NCI-H748 (cell line): ENCODE data around the gene PNPLA6.

Experiments used
- DNase-seq: peaks from one replicate; lab custom pipeline; 2025; ENCODE audit not compliant: unreplicated experiment; lab: John Stamatoyannopoulos, UW

The PNPLA6 gene

GRCh38 chr19:7515110-7515644 is 20.3 kb upstream of the PNPLA6 start:
- DNase-seq = no peak

DNA sequence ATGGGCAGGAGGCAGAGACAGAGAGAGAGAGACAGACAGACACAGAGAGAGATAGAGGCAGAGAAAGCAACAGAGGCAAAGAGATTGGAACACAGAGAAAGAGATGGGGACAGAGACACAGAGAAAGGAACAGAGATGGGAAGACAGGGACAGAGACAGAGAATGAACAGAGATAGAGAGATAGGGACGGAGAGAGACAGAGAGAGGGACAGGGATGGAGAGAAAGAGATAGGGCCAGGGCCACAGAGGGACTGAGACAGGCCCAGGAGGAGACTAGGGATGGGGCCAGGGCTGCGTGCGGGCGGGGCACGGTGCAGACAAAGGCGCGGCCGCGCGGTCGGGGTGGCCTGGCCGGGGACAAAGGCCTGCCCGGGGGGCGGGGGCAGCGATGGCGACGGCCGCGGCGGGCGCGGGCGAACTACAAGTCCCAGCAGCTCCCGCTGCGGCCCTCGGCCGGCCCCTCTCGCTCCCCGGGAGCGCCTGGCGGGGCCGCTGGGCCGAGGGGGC is 19.8 kb upstream of the PNPLA6 start, which contains the start of gene ZNF358:
ZNF358 (plus strand) TSS at position 459 of the 507 bp plus-strand sequence. CDS start 3,140 bp downstream, outside the sequence.
- DNase-seq = peak; percentile 82

DNA sequence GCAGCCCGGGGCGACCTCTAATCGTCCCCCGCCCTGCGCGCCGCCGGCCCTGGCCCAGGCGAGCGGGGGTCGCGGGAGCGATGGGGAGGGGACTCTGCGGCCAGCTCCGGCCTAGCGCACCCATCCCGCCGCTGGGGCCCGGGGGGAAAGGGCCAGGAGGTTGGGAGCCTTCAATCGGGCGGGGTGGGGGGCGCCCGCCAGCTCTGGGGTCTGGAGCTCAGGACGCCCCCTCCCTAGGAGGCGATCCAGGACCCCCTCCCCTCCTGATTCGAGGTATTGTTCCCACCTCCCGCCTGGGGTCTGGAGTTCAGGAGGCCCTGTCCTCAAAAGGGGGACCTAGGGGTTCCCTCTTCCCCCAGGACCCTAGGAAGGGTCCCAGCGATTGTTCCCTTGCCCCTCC is 19.2 kb upstream of the PNPLA6 start:
- DNase-seq = no peak

DNA sequence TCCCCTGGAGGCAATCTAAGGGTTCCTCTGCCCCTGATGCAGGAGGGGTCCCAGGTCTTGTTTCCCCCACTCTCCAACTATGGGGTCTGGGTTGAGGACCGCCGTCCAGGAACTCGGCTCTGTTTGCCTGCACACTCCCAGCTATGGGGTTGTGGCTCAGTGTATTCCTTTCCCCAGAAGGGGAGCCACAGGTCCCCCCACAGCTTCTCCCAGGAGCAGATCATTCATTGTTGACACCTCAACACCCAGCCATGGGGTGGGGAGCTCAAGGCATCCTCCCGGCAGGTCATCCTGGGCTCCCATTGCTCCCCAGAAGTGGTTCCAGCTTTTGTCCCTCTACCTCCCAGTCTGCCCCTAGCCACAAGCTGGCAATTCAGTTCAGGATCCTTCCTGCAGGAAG is 18.6 kb upstream of the PNPLA6 start:
- DNase-seq = no peak

- DNase-seq = no peak
These were observed 16.0 kb upstream of the PNPLA6 start for GRCh38 chr19:7519361-7520130.

DNA sequence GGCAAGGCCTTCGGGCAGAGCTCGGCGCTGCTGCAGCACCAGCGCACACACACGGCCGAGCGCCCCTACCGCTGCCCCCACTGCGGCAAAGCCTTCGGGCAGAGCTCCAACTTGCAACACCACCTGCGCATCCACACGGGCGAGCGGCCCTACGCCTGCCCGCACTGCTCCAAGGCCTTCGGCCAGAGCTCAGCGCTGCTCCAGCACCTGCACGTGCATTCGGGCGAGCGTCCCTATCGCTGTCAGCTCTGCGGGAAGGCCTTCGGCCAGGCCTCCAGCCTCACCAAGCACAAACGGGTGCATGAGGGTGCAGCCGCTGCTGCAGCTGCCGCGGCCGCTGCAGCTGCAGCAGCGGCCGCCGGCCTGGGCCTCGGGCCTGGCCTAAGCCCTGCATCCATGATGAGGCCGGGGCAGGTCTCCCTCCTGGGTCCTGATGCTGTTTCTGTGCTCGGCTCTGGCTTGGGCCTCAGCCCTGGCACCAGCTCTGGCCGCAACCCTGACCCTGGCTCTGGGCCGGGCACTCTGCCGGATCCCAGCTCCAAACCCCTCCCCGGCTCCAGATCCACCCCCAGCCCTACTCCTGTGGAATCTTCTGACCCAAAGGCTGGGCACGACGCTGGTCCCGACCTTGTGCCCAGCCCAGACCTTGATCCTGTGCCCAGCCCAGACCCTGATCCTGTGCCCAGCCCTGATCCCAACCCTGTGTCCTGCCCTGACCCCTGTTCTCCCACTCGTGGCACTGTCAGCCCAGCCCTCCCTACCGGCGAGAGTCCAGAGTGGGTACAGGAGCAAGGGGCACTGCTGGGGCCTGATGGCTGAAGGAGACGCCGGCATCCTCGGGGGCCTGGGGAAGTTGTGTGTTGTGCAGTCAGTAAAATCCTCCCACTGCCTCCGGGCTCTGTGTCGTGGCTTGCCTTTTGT is 15.1 kb upstream of the PNPLA6 start:
- no peak for DNase-seq

- no peak for DNase-seq
These were observed 13.9 kb upstream of the PNPLA6 start for GRCh38 chr19:7521551-7522071.

- peak; percentile 94 for DNase-seq
These were observed 13.2 kb upstream of the PNPLA6 start, which contains the start of gene MCOLN1 for GRCh38 chr19:7522072-7522922. MCOLN1 (plus strand) TSS chr19:7522624; CDS start chr19:7522751, 127 bp downstream.

GRCh38 chr19:7522923-7523667 is 12.4 kb upstream of the PNPLA6 start:
- DNase-seq = no peak

DNA sequence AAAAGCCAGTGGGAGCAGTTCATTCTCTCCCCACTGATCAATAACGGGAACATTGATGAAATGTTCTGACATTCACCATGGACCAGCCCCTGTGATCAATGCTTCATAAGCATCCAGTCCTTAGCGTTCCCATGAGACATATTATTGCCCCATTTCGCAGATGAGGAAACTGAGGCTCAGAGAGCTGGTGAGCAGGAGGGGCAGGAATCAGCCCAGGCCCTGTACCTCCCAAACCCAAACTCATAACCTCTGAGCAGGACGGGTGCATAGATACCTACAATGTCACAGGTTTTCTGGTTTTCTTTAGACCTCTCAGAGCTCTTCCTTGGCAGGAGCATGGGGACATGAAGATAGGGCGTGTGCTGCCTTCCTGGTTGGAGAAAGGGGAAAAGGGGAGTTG is 11.0 kb upstream of the PNPLA6 start:
- DNase-seq = no peak

DNA sequence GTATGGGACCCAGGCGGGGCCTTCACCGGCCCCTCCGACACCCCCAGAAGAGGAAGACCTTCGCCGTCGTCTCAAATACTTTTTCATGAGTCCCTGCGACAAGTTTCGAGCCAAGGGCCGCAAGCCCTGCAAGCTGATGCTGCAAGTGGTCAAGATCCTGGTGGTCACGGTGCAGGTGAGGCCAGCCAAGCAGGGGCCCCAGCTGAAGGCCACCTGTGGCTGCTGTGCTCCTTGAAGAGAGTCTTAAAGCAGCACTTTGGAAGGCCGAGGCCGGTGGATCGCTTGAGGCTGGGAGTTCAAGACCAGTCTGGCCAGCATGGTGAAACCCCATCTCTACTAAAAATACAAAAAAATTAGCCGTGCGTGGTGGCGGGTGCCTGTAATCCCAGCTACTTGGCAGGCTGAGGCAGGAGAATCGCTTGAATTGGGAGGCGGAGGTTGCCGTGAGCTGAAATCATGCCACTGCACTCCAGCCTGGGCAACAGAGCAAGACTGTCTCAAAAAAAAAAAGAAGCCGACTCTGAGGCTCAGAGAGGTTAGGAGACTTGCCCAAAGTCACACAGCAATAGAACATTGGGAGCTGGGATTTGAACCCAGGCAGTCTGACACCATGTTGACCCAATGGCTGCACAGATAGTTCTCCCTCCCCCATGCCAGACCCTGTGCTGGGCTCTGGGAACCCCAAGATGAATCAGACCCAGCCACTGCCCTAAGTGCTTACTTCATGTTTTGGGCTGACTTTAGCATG is 10.4 kb upstream of the PNPLA6 start:
- no peak for DNase-seq

- DNase-seq = no peak
These were observed 9.2 kb upstream of the PNPLA6 start for GRCh38 chr19:7526059-7526929.

GRCh38 chr19:7527516-7528191 is 7.9 kb upstream of the PNPLA6 start:
- no peak for DNase-seq

DNA sequence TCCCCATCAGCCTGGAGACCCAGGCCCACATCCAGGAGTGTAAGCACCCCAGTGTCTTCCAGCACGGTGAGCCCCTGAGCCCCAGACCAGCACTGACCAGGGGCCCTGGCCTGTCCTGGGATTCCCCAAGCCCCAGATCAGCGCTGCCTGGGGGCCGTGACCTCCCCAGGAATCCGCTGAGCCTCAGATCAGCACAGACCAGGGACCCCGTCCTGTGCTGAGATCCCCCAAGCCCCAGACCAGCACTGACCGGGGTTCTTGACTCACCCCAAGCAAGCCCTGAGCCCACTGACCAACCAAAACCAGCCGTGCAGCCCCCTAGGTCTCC is 7.4 kb upstream of the PNPLA6 start:
- no peak for DNase-seq

GRCh38 chr19:7528522-7529245 is 6.8 kb upstream of the PNPLA6 start:
- DNase-seq = no peak

GRCh38 chr19:7529246-7529600 is 6.3 kb upstream of the PNPLA6 start:
- no peak for DNase-seq
